G401 (cell line): ENCODE data around the gene TIAM1. TPM values are rescaled to one million over a fixed set of nuclear protein-coding genes. Genes with fewer than 3 reads are reported as not detected.

Experiments
- DNase-seq: peaks from one replicate; pipeline ENCODE4 v3.0.0-alpha.2; 2015; ENCODE audit warnings: low spot score
- in situ Hi-C: cut with HindIII; loops from 2 replicates; pipeline ENCODE4 v1.10.0; 2016; ENCODE audit warnings: low sequenced_read_pairs, mixed read lengths
- total RNA-seq: library from RNA; depleted of rRNA; stranded (reverse); fragments of >200 nt; shearing (Covaris generic); gene quantifications from 2 replicates; pipeline ENCODE4 v1.2.3, GENCODE V29; 2014

The TIAM1 gene
- total RNA-seq, 1 experiment from 2014 or later: 0.03 TPM

DNA sequence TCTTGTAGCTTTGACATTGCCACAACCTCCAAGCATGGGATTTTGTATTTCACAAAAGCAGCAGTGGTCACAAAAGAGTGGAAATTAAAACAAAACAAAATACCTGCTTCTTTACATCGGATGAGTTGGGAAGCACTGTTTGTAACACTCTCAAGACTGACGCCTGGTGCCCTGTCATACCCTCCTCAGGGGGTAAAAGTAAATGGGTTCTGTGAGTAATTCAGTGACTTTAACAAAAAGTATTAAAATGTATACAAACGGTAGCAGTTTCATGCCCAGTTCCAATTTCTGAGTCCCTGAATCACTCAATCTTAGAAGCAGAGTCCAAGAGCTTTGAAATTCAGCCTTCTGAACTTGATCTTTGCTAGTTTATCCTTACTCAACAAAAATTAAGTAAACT, 152.5 kb downstream of the TIAM1 start:
- in situ Hi-C loops: no loop called here
- DNase-seq: no peak

DNA sequence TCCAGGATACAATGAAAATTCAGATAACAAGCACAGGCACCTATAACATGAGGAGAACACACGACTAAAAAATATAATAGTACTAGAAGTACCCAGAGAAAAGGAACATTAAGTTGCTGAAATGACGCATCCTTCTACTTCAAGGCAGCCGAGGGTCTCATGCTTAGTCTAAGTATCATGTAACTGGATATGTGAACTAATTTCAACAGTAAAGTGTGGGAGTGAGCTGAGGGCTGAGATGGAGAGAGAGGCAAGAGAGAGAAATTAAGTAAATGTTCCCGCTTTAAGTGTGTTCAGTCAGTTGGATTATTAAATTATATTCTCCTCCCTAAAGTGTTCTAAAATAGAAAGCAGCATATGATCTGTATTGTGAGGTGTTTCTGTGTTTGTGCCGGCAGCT, 153.5 kb downstream of the TIAM1 start:
- DNase-seq: no peak
- in situ Hi-C loops: no loop called here

DNA sequence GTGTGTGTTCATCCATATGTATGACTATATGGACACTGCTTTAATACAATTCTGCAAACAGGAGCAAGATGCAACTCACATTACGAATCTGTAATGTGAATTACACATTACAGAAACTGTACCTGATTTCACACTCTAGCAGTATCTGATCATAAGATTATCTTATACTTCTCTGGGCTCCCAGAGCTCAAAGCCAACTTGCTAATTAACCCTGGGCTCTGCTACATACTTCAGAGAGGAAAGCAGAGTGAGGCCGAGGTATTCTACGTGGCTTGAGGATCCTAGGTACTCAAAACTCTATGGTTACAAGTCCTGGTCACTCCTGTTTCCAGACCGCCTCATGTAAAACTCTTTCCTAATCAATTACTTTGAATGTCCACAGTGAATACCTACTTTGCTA, 156.6 kb downstream of the TIAM1 start:
- DNase-seq: no peak
- in situ Hi-C loops: no loop called here

DNA sequence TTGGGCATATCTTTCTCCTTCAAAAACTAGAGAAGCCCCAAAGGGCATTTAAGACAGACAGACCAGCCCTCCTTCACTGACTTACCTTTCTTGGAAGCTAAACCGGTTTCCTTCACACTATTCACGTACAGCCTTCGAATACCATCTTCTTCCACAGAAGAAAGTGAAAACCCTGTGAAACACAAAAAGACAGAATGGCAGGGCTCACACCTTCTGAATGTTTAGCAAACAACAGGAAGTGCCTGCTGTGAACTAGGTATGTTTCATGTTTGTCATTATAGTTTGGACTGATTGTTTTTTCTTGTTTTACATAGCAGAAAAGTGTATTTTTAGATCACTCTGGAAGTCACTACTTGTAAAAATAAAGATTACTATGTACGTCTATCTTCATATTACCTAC, 157.1 kb downstream of the TIAM1 start:
- DNase-seq: no peak
- in situ Hi-C loops: no loop called here

DNA sequence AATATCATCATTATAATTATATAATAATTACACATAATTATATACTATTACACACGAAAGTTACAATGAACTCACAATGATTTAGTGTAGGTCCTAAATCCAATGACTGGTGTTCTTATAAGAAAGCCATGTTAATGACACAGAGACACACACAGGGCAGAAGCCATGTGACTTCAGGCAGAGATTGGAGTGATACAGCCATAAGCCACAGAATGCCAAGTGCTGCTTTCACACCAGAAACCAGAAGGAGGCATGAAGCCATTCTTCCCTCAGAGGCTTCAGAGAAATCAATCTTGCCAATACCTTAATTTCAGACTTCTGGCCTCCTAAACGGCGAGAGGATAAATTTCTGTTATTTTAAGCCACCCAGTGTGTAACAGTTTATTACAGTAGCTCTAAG, 158.4 kb downstream of the TIAM1 start:
- in situ Hi-C loops: no loop called here
- no peak for DNase-seq

DNA sequence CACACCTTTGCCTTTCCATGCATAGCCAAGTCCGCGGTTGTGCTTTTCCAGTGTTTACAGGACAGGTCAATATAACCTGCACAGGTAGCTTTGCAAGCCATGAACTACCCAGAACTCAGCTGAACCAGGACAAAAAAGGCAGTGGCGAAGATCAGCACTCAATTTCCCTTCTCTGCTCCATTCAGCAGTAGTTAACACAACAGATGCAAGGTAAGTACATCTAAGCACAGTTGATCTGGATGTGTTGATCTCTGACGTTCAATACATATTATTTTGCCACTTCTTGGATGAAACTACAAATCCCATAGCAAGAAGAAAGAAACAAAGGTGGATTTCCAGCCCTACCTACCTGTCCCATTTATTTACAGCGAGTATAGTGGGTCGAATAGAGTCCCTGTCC, 159.2 kb downstream of the TIAM1 start:
- no peak for DNase-seq
- in situ Hi-C loops: no loop called here

DNA sequence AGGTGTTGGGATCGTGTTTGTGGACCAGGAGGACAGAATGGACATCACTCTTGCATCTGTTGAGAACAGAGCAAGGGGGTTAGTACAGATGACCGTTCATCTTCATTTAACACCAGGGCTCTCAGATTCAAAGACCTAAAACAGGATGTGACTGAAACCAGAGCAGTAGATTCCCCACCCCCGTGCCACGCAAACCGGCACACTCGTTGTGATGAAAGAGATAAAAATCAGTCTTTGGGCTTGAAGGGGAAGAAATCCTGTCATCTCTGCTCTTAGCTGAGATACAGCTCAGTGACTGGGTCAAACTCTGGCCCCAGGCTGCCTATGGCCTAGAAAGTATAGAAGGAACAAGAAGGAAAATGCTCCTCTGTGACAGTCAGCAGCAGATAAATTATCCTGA, 159.6 kb downstream of the TIAM1 start:
- no peak for DNase-seq
- in situ Hi-C loops: no loop called here

DNA sequence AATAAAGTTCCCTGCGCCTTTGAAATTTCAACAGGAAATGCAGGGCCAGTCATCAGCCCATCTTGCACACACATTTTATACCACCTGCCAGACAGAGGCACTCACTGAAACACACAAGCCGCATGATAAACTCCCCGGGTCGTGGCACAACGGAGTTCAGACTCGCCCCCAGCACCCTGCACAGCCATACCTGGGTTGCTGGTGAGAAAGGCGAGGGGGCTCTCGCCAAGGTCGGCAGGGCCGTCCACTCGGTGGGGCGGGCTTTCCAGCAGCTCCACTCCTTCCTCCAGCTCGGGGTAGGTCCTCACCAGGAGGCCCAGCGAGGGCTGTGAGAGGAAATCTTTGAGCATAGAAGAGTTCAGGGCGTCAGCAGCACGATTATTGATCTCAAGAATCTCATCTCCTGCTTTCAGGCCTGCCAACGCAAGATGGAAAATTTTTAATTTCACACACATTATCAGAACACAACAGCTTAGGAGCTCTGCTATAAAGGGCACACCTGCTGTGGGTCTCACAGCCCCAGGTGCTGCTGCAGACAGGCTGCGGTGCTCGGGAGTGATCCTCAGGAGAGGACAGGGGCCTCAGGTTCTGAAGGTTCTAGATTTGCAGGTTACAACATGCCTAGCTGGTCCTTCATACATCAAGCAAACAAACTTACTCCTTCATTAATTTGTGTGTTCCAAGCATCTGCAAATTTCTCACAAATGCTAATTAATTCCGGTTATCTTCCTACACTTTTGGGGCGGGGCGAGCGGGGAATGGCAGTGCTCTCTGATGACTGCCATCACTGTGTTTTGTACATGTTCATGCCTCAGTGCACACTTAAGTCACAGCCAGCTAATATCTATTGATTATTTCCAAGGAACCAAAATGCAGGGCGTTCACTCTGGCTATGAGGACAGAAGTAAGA, 161.6 kb downstream of the TIAM1 start:
- in situ Hi-C loops: no loop called here
- DNase-seq: no peak

DNA sequence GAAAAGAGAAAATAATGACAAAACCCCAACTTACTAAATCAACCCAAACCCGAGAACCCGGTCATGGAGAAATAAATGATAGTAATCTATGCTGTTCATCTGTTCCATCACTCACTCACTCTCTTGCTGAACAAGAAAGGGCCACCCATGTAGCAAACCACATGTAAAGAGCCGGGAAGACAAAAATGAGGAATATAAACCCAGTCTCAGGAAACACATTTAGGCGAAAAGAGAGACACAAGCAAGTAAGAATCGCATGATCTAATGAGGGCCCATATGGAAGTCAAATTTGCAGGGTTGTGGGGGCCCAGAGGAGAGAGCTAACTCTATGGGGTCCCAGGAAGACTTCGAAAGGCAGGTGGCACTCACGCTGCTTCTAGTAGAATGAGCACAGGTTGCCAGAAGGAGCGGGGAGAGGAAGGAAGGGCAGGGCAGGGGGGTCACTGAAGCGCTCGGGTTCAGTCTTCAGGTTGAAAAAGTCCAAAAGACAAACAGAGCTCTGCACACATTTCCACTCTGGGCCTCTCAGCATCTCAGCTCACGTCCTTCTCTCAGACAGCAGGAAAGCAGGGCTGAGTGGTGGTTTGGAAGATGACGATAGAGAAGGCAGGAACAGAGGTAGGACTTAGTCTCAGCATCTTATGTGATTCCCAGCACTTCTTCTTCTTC, 162.8 kb downstream of the TIAM1 start:
- in situ Hi-C loops: no loop called here
- no peak for DNase-seq

DNA sequence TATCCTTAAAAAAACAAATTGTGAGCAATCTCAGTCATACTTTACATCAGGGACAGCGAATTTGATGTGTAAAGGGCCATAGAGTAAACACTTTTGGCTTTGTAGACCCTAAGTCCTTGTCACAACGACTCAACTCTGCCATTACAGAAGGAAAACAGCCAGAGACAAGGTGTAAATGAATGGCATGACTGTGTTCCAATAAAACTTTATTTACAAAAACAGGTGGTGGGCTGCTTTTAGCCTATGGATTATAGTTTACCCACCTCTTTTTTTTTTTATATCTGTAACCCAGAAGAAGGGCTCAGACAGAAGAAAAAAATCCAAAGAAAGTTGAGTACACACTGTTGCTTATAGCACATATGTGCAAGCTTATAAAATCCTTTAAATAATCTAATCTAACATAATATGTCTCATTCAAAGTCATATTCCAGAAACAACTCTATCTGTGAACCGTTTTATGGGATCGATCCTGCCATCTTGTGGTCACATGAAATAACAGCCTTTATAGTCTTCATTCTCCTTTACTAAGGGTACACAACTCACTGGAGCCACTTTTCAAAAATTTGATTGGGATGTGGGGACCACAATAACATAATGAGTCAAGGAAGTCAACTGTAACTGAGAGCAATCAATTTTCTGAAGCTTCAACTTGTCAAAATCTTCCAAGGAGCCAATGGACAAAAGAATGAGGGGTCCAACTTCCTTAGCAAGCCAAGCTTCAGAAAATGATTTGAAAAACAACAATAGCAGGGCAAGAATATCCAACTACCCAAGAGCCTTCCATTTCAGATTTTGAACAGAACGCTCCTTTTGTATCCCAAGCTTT, 163.6 kb downstream of the TIAM1 start:
- in situ Hi-C loops: no loop called here
- peak; percentile 80 for DNase-seq

DNA sequence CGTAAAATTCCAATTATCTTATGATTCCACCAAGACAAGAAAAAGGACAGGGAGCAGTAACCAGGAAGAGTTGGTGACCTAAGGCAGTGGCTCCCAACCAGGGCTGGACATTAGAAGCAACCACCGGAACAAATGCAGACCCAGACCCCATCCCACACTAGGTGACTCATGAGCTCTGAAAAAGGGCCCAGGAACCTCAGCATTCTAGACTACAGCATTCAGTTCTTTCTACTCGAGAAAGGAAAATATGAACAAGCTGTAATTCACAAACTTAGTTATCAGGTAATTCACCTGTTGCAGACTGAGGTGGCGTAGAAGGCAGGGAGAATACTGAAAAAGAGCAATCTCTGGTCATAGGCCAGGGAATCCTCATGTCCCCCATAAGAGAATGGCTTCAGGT, 167.3 kb downstream of the TIAM1 start:
- in situ Hi-C loops: no loop called here

DNA sequence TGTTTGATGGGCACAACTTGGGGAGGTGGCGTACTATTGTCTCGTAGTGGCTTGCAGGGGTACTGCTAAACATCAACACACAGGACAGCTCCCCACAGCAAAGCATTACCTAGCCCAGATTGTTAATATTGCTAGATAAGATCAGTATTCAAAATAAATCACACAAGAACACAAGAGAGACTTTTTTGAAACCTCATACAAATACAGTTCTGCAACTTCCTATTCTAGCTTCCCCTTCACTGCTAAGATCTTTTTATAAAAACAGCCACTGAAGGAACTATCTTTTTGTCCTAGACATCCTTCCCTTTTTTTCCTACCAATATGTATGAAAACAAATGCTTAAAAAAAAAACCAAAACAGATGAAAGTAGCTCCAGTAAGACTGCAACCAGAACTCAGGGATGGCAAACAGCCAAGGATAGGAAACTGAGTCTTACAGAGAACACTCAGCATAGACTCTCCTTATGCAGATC, 167.9 kb downstream of the TIAM1 start:
- DNase-seq: no peak
- in situ Hi-C loops: no loop called here

More for the DNA sequence above, 167.3 kb downstream of the TIAM1 start:
- DNase-seq: no peak

DNA sequence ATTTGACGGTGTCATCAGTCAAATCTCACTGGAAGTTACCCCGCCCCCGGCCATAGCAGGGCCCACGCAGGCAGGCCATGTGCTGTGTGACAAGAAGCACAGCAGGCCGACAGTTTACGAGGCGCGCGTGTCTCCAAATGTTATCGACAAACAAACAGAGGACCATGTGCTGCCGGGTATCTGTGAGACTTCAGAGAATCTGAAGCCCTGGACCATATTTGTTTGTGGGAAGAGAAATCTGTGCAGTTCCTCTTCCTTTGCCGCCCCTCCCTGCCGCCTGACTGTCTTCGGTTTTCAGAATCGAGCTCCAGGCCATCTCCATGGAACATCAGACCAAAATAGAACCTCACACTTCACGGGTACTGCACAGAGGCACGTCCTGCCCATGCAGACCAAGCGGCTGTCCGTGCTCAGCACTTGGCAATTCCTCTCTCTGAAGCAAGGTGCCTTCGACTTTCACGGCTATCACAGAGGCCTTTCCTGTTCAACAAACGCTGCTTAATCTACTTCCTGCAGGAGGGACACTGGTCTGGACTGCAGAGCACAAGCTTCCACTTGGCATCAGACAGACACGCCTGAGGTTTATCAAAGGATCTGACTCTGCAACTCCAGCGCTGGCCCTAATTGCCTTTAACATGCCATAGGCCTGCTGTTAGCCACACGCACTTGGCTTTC, 170.0 kb downstream of the TIAM1 start:
- peak; percentile 75 for DNase-seq
- in situ Hi-C loops: no loop called here

DNA sequence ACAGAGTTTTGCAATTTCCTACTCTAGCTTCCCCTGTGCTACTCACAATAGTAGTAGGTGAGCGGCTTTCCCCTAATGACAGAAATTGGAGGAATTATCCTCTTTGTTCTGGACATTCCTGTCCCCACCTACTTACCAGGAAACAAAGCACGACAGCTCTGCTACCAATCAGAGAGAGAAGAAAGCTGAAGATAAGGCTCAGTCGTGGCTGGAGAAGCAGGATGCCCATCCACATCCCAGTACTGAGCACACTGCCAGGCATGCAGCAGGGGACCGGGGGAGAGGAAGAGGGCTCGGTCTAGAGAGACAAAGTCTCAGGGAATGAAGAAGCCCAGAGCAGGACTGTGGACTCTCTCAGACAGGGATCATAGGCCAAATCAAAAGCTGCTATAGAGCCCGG, 171.7 kb downstream of the TIAM1 start:
- in situ Hi-C loops: no loop called here
- DNase-seq: peak; percentile 33

DNA sequence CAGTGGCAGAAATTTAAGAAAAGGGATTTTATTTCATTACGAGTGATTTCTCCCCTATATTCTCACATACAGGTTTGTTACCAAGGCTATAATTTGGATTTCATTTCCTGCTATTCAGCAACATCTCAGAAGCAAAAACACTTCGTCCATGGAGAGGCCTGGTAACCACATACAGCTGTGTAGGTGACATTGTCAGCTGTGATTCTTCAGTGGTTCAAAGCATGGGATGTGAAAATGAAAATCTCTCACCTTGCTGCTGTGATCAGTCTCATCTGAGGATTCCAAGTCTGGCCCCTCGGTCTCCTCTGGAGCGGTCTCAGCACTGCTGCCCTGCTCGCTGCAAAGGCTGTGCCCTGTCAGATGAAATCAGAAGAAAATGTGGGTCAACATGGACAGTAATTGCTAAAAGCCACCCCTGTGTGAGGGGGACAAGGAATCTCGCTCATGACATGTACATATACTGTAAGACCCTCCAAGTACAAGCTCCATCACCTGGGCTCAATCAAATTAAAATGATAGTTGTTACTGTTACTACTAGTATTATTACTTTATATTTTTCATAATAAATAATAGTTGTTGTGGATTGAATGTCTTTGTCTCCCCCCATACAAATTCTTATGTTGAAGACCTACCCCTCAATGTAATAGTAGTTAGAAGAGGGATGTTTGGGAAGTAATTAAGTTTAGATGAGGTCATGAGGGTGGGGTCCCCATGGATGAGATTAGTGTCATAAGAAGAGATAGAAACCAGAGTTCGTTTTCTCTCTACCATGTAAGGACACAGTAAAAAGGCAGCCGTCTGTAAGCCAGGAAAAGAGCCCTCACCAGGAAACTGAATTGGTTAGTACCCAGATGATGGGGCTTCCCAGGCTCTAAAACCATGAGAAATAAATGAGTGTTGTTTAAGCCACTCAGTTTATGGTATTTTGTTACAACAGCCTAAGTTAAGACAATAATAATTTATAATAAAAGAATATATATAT, 179.1 kb downstream of the TIAM1 start:
- DNase-seq: no peak
- in situ Hi-C loops: no loop called here

DNA sequence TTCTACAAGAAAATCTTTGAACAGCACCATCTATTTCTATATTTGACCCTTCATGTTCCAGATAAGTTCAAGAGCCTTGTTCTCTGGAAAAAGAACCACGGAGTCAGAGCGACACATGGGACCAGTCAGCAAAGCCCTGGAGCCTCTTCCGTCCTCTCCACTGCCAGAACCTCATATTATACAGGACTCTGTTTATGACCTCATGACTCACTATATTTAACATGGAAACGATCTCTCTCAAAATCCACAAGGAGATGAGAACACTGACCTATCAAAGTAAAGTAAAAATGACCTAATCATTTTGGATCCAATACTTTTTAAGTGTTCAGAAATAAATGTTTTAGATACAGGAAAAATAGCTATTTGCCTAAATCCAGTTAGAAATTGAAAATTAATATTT, 181.2 kb downstream of the TIAM1 start:
- in situ Hi-C loops: no loop called here
- DNase-seq: no peak

DNA sequence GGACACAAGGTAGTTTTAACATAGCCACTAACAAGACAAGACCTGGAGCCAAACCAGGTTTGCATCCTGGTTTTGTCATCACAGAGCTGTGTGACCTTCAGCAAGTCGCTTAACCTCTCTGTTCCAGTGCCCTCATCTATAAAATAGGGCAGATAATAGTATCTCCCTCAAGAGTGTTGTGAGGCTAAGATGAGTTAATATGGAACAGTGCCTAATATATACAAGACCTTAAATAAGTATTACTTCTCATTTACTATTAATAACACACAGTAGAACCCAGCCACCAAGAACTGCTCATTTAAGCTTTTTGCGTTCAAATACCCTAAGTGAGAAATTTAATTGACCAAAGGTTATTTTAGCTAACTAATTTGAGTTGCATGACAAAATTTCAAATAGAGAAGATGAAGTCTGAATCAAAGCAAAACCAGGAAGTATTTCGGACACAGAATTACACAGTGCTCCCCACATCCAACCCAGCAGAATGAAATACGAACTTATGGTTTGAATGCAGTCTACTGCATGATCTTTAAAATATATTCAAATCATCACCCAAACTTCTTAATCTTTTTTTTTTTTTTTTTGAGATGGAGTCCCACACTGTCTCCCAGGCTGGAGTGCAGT, 181.9 kb downstream of the TIAM1 start:
- DNase-seq: no peak
- in situ Hi-C loops: no loop called here

DNA sequence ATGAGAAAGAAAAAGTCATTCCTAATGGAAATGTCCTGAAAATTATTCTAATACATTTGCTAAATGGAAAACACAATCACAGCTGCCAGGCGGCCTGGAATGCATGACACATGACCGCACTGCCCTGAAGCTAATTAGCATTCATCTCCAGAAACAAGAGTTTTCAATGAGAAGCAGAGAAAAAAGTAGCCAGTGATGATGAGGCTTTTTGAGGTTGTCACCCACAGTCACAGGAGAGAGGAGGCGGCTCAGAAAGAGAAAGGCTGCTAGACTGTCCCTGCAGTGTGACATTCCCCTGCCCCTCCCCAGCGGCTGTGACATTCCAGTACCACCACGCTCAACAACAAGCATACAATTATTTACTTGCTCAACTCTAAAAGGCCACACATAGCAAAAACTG, 182.9 kb downstream of the TIAM1 start:
- DNase-seq: no peak
- in situ Hi-C loops: no loop called here
